Measurements from ENCODE around the gene CRAMP1.
A peak's percentile ranks its signal among the peaks of the same experiment; 100 is the strongest.

CRAMP1 gene

GRCh38 chr16:1655909-1656807 lies 44.0 kb downstream of the CRAMP1 start:
- no peak for DNase-seq (ENCODE audit: insufficient read length, low spot score)
- no peak for FAIRE-seq

- DNase-seq (ENCODE audit: insufficient read length, low spot score) (no peak), FAIRE-seq (no peak)
These were observed 44.9 kb downstream of the CRAMP1 start for GRCh38 chr16:1656808-1657617.

GRCh38 chr16:1657841-1658240 lies 45.7 kb downstream of the CRAMP1 start:
- FAIRE-seq (no peak), DNase-seq (ENCODE audit: insufficient read length, low spot score) (no peak)

GRCh38 chr16:1659031-1659430 lies 46.9 kb downstream of the CRAMP1 start:
- FAIRE-seq (no peak), DNase-seq (ENCODE audit: insufficient read length, low spot score) (no peak)

GRCh38 chr16:1661826-1662225 lies 49.7 kb downstream of the CRAMP1 start:
- DNase-seq (ENCODE audit: insufficient read length, low spot score) (no peak), FAIRE-seq (no peak)

- DNase-seq (ENCODE audit: insufficient read length, low spot score) (no peak), FAIRE-seq (no peak)
These were observed 50.4 kb downstream of the CRAMP1 start for GRCh38 chr16:1662543-1662942.

- no peak for FAIRE-seq
- DNase-seq (ENCODE audit: insufficient read length, low spot score): no peak
These were observed 53.7 kb downstream of the CRAMP1 start for GRCh38 chr16:1665829-1666228.

- FAIRE-seq: no peak
- no peak for DNase-seq (ENCODE audit: insufficient read length, low spot score)
These were observed 54.2 kb downstream of the CRAMP1 start for GRCh38 chr16:1666316-1666715.

- FAIRE-seq (no peak), DNase-seq (ENCODE audit: insufficient read length, low spot score) (no peak)
These were observed 55.1 kb downstream of the CRAMP1 start for GRCh38 chr16:1667271-1667670.

- DNase-seq (ENCODE audit: insufficient read length, low spot score): no peak
- FAIRE-seq: no peak
These were observed 55.8 kb downstream of the CRAMP1 start for GRCh38 chr16:1667916-1668315.

GRCh38 chr16:1668612-1669319 lies 56.6 kb downstream of the CRAMP1 start:
- FAIRE-seq (no peak), DNase-seq (ENCODE audit: insufficient read length, low spot score) (no peak)

- no peak for FAIRE-seq
- no peak for DNase-seq (ENCODE audit: insufficient read length, low spot score)
These were observed 57.5 kb downstream of the CRAMP1 start for GRCh38 chr16:1669698-1670097.

GRCh38 chr16:1670371-1670770 lies 58.2 kb downstream of the CRAMP1 start:
- DNase-seq (ENCODE audit: insufficient read length, low spot score): no peak

GRCh38 chr16:1670866-1671265 lies 58.7 kb downstream of the CRAMP1 start:
- DNase-seq (ENCODE audit: insufficient read length, low spot score) (no peak), FAIRE-seq (no peak)

More at GRCh38 chr16:1670371-1670770, 58.2 kb downstream of the CRAMP1 start:
- no peak for FAIRE-seq

- FAIRE-seq: peak; percentile 42
- no peak for DNase-seq (ENCODE audit: insufficient read length, low spot score)
These were observed 61.4 kb downstream of the CRAMP1 start for GRCh38 chr16:1673424-1674151.

- no peak for DNase-seq (ENCODE audit: insufficient read length, low spot score)
- no peak for FAIRE-seq
These were observed 62.1 kb downstream of the CRAMP1 start for GRCh38 chr16:1674306-1674705.

GRCh38 chr16:1674751-1675664 lies 62.8 kb downstream of the CRAMP1 start:
- FAIRE-seq (peak; percentile 82), DNase-seq (ENCODE audit: insufficient read length, low spot score) (peak; percentile 82)

GRCh38 chr16:1676661-1677060 lies 64.5 kb downstream of the CRAMP1 start:
- FAIRE-seq (no peak), DNase-seq (ENCODE audit: insufficient read length, low spot score) (no peak)

- DNase-seq (ENCODE audit: insufficient read length, low spot score) (no peak), FAIRE-seq (no peak)
These were observed 65.2 kb downstream of the CRAMP1 start for GRCh38 chr16:1677339-1677738.
